GM18907 (cell line): Measurements from ENCODE around the gene TRAPPC5.
A peak's percentile ranks its signal among the peaks of the same experiment; 100 is the strongest.
"Not testable (repeated sequence)": the region's sequence is repeated elsewhere in the genome, so short reads cannot be mapped to it uniquely, and the experiment has no call there.

ENCODE experiments used
- ATAC-seq: cut with Tn5 transposase; IDR thresholded peaks from one replicate; pipeline ENCODE4 v1.9.1; 2021; ENCODE audit warnings: mild to moderate bottlenecking, moderate library complexity; ENCODE audit not compliant: unreplicated experiment

TRAPPC5 gene

DNA sequence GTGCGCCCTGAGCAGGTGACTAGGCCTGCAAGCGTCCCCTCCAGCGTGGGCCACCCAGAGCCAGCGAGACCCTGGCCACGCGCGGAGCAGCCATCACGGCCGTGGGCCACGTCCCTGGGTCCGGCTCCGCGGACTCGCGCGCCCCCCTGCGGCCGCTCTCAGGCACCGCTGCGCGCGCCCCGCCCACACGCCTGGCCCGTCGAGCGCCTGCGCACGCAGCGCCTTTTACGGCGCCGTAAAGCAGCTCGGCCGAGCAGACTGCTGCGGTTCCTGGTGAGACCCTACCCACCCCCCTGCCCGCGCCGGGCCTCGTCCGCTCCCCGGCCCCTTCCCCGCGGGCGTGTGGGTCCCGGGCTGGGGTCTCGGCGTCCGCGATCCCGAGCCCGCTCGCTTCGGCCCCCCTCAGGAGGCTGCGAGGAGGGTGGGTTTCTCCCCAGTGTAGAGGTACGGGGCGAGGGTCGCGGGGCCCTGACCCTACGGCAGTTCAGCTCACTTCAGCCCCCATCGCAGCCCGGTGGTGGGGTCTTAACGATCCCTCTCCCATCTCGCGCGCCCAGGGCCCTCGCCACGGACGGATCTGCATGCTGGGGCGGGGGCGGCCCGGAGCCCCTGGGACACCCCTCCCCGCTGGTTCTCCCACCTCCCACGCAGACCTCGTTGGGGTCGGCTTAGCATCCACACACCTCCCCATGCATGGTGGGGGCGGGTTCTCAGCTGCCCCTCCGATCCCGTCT, at the start of gene TRAPPC5:
TSS of gene TRAPPC5 (plus strand) at position 228 of the 734 bp plus-strand sequence. CDS start 1,421 bp downstream, outside the sequence.
- ATAC-seq: peak; percentile 61

- no peak for ATAC-seq
These were observed 49.1 kb upstream of the TRAPPC5 start for GRCh38 chr19:7631577-7631976.

DNA sequence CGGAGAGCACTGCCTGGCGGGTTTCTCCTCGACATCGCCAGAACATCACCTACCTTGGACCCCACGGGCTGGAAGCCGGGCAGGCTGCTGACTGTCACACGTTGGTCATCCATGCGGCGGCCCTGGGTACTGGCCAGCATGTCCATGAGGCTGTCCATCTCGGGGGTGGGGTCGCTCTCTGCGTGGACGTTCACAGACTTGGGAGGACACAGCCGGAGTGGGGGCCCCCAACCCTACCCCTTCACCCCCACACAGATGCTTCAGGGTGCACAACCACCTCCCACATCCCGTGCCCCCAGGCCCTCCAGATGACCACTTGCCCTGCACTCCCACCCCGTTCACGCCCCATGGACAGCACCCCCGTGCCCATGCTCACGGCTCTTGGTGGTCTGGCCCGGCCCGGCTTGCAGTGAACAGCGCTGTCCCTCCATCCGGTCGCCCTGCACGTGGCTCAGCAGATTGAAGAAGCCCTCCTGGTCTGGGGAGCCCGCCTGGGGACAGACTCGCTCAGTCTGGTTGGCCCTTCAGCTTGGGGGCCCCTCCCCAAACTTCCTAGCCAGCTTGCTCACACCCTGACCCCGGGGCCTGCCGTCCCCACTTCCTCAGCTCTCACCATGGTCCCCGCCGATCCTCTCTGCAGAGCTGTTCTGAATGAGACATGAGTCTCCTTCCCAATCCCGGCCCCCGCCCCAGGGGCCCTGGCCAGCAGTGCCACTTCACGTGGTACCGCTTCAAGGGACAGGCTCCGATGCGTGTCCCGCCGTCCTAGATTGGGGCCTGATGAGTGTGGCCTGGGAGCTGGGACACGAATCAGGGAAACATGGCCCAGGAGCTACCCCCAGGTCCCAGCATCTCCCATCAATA, 48.1 kb upstream of the TRAPPC5 start:
- ATAC-seq: no peak

GRCh38 chr19:7633698-7634097, 46.9 kb upstream of the TRAPPC5 start, which contains the start of gene PCP2:
PCP2 (minus strand) TSS chr19:7633719; CDS start chr19:7633457, 262 bp downstream.
- ATAC-seq: no peak

DNA sequence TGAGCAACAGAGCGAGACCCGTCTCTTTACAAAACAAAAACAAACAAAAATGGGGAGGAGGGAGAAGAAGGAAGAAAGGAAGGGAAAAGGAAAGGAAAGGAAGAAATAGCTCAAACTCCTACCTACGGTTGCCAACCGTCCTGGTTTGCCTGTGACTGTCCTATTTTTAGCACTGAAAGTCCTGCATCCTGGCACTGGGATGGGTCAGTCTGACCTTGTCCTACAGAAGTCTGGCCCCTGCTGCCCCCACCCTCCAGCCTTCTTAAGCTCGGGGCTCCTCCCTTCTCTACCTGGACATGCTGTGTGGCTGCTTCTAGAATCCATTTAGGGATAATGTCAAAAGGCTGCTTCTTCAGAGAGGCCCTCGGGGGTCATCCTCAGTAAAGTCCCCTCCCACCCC, 45.0 kb upstream of the TRAPPC5 start:
- ATAC-seq: no peak

GRCh38 chr19:7636317-7636690, 44.3 kb upstream of the TRAPPC5 start:
- no peak for ATAC-seq

GRCh38 chr19:7636691-7637373, 43.8 kb upstream of the TRAPPC5 start, which contains the start of gene STXBP2:
STXBP2 (plus strand) TSS chr19:7637110; CDS start chr19:7637150, 40 bp downstream.
- ATAC-seq: peak; percentile 67

DNA sequence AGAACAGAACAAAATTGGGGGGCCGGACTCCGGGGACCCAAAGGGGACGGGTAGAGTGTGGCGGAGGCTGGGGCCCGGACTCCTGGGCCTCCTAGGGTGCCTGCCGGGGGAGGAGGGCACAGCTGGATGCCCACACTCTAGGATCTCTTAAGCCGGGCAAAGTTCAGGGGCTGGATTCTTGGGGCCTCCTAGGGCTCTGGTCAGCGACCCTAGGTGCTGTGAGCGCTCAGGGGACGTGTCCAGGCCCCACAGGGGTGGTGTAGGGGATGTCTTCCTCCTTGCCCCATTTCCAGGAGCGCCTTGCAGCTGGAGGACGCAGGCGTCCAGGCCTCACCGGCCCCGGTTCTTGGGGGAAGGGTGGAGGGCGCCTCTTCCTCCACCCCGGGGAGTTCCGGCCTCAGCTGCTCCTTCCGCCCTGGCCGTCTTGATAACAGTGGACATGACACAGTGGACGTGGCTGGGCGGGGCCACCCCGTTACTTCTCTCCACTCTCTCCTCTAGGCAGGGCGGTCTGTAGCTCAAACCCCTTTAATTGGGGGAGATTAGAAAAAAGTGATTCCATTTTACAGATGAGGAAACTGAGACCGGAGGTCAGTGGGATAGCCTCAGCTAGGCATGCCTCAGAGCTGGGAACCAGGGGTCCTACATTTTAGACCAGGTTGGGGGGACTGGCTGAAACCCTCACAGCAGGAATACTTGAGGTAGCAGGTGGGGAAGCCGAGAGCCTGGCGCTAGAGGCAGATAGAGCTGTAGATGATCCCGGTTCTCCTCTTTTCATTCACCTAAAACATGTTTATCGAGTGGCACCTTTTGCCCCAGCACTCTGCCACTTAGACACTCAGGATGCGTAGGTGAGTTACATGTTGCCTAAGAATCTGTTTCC, 43.0 kb upstream of the TRAPPC5 start:
- ATAC-seq: peak; percentile 25

DNA sequence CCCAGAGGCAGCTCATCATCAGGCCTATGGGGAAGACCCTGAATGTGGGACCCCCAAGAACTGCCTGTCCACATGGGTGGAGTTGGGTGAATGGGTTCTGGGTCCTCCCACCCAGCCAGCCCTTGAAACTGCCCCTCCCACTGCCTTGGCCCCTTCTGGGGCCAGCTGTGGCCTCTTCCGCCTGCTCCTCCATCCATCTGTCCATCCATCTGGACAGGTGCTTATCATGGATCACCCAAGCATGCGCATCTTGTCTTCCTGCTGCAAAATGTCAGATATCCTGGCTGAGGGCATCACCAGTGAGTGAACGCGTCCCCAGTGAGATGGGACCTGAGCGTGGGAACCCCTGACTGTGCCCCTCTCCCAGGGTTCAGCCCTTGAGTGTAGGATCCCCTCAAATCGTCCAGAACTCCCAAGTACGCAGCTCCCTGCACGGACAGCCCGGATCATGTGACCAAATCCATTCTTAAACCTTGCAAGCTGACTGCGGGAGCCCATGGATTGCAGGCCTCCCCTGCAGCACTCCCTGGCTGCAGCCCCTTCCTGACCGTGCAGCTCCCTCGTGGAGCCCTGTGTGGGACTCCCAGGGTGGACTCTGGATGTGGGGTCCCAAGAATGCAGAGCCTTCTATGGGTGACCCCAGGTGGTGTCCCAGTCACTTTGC, 41.7 kb upstream of the TRAPPC5 start:
- ATAC-seq: no peak

DNA sequence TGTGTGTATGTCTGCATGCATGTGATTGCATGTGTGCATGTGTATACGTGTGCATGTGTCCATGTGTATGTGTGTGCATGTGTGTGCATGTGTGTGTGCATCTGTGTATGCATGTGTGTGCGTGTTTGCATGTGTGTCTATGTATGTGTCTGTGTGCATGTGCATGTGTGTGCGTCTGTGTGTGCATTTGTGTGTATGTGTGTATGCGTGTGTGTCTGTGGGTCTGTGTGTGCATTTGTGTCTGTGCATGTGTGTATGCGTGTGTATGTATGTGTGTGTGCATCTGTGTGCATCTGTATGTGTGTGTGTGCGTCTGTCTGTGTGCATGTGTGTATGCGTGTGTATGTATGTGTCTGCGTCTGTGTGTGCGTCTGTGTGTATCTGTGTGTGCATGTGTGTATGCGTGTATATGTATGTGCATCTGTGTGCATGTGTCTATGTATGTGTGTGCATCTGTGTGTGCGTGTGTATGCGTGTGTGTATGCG, 40.7 kb upstream of the TRAPPC5 start:
- ATAC-seq: no peak

- no peak for ATAC-seq
These were observed 39.8 kb upstream of the TRAPPC5 start for GRCh38 chr19:7640803-7641202.

DNA sequence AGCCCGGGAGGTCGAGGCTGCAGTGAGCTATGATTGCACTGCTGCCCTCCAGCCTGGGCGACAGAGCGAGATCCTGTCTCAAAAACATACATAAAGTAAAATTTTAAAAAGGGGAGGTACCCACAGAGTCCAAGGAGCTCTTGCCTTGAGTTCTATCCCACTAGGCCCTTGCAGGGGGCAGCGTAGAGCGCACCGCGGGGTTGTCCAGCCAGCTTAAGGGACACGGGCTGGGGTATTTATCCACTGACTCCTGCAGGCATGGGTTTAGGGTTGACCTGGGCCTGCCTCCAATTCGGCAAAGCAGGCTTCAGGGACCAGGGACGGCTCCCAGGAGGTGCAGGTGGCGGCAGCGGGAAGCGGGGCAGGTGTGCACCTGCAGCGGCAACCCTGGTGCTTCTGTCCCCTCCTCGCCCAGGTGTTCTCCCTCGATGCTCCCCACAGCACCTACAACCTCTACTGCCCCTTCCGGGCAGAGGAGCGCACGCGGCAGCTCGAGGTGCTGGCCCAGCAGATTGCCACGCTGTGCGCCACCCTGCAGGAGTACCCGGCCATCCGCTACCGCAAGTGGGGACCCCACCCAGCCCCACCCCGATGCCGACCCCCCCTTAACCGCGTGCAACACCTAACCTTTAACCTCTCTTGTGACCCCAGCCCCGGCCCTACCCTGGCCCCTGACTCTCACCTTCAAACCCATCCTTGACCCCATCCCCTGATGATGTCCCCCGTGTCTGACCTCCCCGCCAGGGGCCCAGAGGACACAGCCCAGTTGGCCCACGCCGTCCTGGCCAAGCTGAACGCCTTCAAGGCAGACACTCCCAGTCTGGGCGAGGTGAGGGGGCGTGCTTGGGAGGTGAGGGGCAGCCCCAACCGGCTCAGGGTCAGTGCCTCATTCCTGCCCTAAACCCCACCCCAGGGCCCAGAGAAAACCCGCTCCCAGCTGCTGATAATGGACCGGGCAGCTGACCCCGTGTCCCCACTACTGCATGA, 39.0 kb upstream of the TRAPPC5 start:
- no peak for ATAC-seq

- no peak for ATAC-seq
These were observed 38.2 kb upstream of the TRAPPC5 start for GRCh38 chr19:7642295-7643030.

DNA sequence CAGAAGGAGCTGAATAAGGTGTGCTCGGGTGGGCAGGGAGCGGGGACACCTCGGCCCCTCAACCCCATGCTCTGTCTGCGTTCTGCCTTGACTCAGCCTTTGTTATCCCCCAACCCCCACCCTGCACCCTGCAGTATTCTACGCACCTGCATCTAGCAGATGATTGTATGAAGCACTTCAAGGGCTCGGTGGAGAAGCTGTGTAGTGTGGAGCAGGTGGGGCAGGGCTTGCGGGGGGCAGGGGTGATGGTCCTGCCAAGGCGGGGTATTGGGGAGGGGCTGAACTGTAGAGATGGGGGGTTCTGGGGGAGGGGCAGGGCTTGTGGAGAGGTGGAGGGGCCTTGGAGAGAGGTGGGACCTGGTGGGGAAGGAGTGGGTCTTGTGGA, 37.6 kb upstream of the TRAPPC5 start:
- no peak for ATAC-seq

GRCh38 chr19:7643629-7644549, 36.7 kb upstream of the TRAPPC5 start:
- not testable (repeated sequence) for ATAC-seq

DNA sequence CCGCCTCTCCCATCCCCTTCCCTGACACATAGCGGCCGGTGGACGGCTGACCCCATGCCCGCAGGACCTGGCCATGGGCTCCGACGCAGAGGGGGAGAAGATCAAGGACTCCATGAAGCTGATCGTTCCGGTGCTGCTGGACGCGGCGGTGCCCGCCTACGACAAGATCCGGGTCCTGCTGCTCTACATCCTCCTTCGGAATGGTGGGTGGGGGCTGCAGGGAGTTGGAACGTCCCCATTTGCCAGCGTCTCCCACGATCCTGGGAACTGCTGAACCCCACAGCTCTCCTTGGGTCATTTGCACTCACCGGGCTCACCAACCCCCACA, 36.1 kb upstream of the TRAPPC5 start:
- ATAC-seq: no peak

DNA sequence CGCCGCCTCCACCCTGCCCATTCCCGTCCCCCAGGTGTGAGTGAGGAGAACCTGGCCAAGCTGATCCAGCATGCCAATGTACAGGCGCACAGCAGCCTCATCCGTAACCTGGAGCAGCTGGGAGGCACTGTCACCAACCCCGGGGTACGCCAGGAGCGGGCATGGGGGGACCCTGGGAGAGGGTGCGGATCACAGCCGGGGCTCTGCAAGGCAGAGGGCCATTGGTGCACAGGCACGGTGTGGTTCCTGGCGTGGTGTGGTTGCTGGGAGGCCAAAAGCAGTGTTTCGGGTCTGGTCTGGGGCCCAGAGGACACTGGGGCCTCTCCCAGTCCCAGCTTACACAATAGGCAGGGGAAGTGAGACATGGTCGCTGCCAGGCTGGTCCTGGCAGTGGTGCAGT, 35.5 kb upstream of the TRAPPC5 start:
- no peak for ATAC-seq
